ENCODE results near the gene PTGES3.

DNA sequence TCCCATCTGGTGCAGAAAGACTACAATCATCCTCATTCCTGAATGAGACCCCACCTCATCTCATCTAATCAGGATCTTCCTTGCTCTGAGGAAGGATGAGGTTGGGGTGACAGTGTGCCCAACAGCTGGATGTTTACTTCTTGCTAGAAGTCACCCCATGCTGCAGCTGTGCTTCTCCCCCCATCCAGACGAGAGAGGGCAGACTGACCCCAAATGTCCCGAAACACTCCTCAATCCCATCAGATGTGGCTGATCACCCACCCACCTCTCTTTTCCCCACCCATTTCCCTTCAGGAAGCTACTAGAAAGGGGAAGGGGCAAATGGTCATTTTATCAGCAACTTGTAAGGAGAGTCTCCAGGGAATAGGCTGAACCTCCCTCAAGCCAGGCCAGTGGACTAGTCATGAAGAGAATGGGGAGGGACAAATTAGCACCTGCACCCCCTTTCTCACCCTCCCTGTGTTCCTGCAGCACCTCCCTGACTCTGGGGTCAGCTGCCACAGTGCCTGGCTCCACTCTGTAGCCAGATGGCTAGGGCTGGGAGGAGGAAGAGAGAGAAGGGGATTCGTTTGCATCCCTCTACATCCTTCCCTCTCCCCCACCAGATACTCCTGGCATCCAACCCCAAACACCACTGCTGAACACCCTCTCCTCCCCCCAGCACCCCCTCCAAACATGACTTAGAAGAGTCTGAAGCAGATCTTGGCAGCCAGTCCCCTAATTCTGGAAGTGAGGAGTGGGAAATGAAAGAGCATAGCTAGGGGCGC lies 55.2 kb downstream of the PTGES3 start:
- TF ChIP-seq GATA2 (IDR thresholded peaks at IDR 0.05; ENCODE audit: low read depth, low read length) (no peak), GATA3 (IDR thresholded peaks at IDR 0.05; ENCODE audit: low read depth, low read length) (no peak)

Data from SH-SY5Y (cell line).